Endothelial cell (in vitro differentiated cells): Measurements from ENCODE around the gene GIMAP1. TPM values are rescaled to one million over a fixed set of nuclear protein-coding genes. Genes with fewer than 3 reads are reported as not detected.
A peak's percentile ranks its signal among the peaks of the same experiment; 100 is the strongest.

Experiments used
- DNase-seq: peaks from one replicate; pipeline ENCODE4 v3.0.0; 2021; ENCODE audit warnings: low spot score
- H3K27ac Mint-ChIP-seq: one replicate; pipeline ENCODE4 v1.8.0; 2021; ENCODE audit warnings: mixed read lengths, inconsistent platforms; ENCODE audit not compliant: unreplicated experiment
- H3K27me3 Mint-ChIP-seq: one replicate; pipeline ENCODE4 v1.8.0; 2021; ENCODE audit warnings: mild to moderate bottlenecking, moderate library complexity, mixed read lengths, inconsistent platforms; ENCODE audit not compliant: unreplicated experiment
- H3K36me3 Mint-ChIP-seq: one replicate; pipeline ENCODE4 v1.8.0; 2021; ENCODE audit warnings: mild to moderate bottlenecking, low read depth, mixed read lengths, inconsistent platforms; ENCODE audit not compliant: unreplicated experiment
- H3K4me1 Mint-ChIP-seq: one replicate; pipeline ENCODE4 v1.8.0; 2021; ENCODE audit warnings: mild to moderate bottlenecking, mixed read lengths, inconsistent platforms; ENCODE audit not compliant: unreplicated experiment
- H3K4me3 Mint-ChIP-seq: one replicate; pipeline ENCODE4 v1.8.0; 2021; ENCODE audit warnings: mild to moderate bottlenecking, mixed read lengths, inconsistent platforms; ENCODE audit not compliant: unreplicated experiment
- H3K9me3 Mint-ChIP-seq: one replicate; pipeline ENCODE4 v1.8.0; 2021; ENCODE audit warnings: mixed read lengths, inconsistent platforms; ENCODE audit not compliant: unreplicated experiment
- CTCF ChIP-seq: fragments of 200-600 bp; sonication (generic); IDR thresholded peaks from one replicate; pipeline ENCODE4 v1.5.0; 2021; ENCODE audit warnings: antibody characterized with exemption; ENCODE audit not compliant: unreplicated experiment
- total RNA-seq: library from RNA; stranded (reverse); fragmentation: NEBNext Ultra II Directional; extraction: Animal tissue kit (Norgen Biotek cat#: 25700); gene quantifications from one replicate; pipeline ENCODE4 v1.2.1, GENCODE V29; 2021; ENCODE audit not compliant: unreplicated experiment

Gene GIMAP1
- total RNA-seq, 1 donor from 2014 or later = 3.6 TPM

DNA sequence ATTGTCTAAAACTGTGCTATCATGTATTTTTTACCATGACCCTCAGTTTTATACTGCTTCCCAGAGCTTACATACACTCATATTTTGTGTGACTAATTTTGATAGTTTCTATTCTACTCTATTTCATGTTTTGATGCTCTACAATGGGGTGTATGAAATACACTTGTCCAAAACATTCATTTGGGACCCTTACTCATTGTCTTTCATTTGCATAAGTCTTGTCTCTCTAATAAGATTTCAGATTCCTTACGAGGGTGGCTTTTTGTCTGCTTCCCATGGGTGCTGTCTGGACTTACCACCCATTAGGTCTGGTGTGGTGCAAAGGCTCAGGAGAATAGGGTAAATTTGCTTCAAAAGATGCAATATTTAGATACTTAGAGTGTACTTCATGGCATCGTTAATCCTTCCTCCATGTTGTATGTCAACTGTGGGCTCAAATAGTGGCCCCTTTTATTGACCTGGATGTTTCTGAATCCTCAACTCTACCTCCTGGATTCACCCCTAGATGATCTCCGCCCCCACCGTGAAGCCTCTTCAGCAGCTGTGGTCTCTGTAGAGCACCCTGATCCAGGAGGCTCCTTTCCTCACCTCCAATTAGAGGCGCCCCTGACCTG lies 17.2 kb downstream of the GIMAP1 start:
- Mint-ChIP-seq H3K9me3 (no peaks in the 10 kb centered on the region), H3K27ac (no peak overlapping the region), H3K27me3 (peaks cover 4% of the 10 kb centered on the region), H3K4me3 (peak overlapping the region; percentile 2), H3K4me1 (peaks cover 40% of the 10 kb centered on the region), H3K36me3 (peaks cover 16% of the 10 kb centered on the region)
- DNase-seq = no peak
- no peak for TF ChIP-seq CTCF

- H3K27me3 Mint-ChIP-seq = peaks cover 4% of the 10 kb centered on the region
Observed at GRCh38 chr7:150734254-150734653, 17.8 kb downstream of the GIMAP1 start.

DNA sequence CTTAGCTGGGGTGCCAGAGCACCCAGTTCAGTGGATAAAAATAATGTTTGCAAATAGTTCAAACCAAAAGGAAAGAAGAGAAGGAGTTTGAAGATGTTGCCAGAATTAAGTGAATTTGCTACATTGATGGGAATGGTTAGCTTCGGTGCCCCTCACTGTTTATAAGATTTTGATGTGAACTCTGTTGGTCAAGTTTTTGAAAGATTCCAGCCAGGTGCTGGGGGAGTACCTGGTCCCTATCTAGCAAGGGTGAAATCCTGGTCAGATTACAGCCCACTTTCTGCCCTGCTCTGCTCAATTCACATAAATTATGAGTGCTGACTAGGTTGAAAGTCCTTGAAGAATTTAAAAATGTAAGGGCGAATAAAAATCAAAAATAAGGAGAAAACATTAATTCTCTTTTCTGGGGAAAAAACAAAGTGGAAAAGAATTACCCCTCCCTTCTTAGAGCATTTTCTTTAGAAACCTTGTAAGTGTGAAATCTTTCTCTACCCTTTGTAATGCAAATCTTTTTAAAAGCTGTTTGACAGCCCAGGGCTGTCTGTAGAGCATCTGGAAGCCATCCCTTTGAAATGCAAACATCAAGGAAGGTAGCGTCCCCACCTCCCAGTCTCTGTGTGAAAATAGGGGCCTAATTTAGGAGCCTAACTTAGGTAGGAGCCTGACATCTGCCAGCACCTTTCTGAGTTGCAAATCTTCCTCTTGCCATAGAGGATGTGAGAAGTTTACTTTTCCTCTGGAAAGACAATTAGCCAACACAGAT lies 19.4 kb downstream of the GIMAP1 start:
- Mint-ChIP-seq H3K27ac (no peak overlapping the region), H3K36me3 (peaks cover 34% of the 10 kb centered on the region), H3K27me3 (peaks cover 3% of the 10 kb centered on the region), H3K9me3 (no peaks in the 10 kb centered on the region), H3K4me1 (peaks cover 54% of the 10 kb centered on the region), H3K4me3 (no peak overlapping the region)
- no peak for TF ChIP-seq CTCF
- no peak for DNase-seq

More at GRCh38 chr7:150734254-150734653, 17.8 kb downstream of the GIMAP1 start:
- DNase-seq = no peak
- no peaks in the 10 kb centered on the region for H3K9me3 Mint-ChIP-seq
- no peak overlapping the region for H3K4me3 Mint-ChIP-seq
- H3K36me3 Mint-ChIP-seq = peaks cover 21% of the 10 kb centered on the region
- peaks cover 44% of the 10 kb centered on the region for H3K4me1 Mint-ChIP-seq
- TF ChIP-seq CTCF = no peak
- H3K27ac Mint-ChIP-seq = no peak overlapping the region

GRCh38 chr7:150736864-150737263 lies 20.5 kb downstream of the GIMAP1 start:
- H3K4me1 Mint-ChIP-seq = peaks cover 65% of the 10 kb centered on the region
- no peak for DNase-seq
- peak overlapping the region; percentile 50 for H3K27ac Mint-ChIP-seq
- TF ChIP-seq CTCF = no peak
- peaks cover 3% of the 10 kb centered on the region for H3K27me3 Mint-ChIP-seq
- H3K9me3 Mint-ChIP-seq = no peaks in the 10 kb centered on the region
- peaks cover 45% of the 10 kb centered on the region for H3K36me3 Mint-ChIP-seq
- H3K4me3 Mint-ChIP-seq = peak overlapping the region; percentile 94
